ENCODE results near the gene MBNL2. TPM values are rescaled to one million over a fixed set of nuclear protein-coding genes. Genes with fewer than 3 reads are reported as not detected.

Gene MBNL2
- total and polyA plus RNA-seq, 2 experiments from 2014 or later: 27.4 to 97.9 TPM

DNA sequence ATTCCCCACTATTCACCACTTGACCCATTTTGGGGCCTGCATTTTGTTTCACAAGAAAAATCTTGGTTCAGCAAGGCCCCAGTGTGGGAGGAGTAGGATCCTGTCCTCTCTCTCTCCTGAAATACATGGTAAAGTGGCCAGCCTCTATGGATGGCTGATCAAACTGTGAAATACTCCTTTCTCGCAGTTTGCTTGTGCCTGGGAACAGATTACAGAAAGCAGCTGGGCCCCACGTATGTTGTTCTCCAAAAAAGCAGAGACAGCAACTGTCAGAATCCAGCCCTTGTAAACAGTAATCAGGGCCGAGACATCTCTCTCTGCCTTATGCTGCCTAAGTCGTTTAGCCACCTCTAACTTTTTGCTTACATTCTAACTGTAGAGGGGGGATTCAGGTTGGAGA lies 150.8 kb downstream of the MBNL2 start:
- Histone ChIP-seq H3K9me3 (ENCODE audit: low read depth) (no peaks in the 10 kb centered on the region), H4K20me1 (ENCODE audit: insufficient read depth, poor library complexity, severe bottlenecking) (no peaks in the 10 kb centered on the region), H3K27me3 (no peaks in the 10 kb centered on the region), H3K9me2 (replicated peaks; ENCODE audit: insufficient read depth) (no peaks in the 10 kb centered on the region), H3K4me3 (no peak overlapping the region), H3K4me1 (ENCODE audit: insufficient read depth) (no peaks in the 10 kb centered on the region), H3K79me2 (no peaks in the 10 kb centered on the region), H2AFZ (no peak overlapping the region), H3K36me3 (replicated peaks; ENCODE audit: insufficient read depth, low read depth) (no peaks in the 10 kb centered on the region), H3K27ac (no peak overlapping the region), H3K4me2 (no peak overlapping the region)
- DNase-seq (ENCODE audit: low spot score): no peak
- TF ChIP-seq EZH2 (IDR thresholded peaks at IDR 0.05; ENCODE audit: borderline replicate concordance) (no peak), EZH2phosphoT487 (IDR thresholded peaks at IDR 0.05; ENCODE audit: low read depth, severe bottlenecking, unreplicated experiment) (no peak)
- TF ChIP-seq, protein P1, sequence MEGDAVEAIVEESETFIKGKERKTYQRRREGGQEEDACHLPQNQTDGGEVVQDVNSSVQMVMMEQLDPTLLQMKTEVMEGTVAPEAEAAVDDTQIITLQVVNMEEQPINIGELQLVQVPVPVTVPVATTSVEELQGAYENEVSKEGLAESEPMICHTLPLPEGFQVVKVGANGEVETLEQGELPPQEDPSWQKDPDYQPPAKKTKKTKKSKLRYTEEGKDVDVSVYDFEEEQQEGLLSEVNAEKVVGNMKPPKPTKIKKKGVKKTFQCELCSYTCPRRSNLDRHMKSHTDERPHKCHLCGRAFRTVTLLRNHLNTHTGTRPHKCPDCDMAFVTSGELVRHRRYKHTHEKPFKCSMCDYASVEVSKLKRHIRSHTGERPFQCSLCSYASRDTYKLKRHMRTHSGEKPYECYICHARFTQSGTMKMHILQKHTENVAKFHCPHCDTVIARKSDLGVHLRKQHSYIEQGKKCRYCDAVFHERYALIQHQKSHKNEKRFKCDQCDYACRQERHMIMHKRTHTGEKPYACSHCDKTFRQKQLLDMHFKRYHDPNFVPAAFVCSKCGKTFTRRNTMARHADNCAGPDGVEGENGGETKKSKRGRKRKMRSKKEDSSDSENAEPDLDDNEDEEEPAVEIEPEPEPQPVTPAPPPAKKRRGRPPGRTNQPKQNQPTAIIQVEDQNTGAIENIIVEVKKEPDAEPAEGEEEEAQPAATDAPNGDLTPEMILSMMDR (IDR thresholded peaks at IDR 0.05; ENCODE audit: poor library complexity): no peak
- 67% methylated on average over 4 of the region's 4 CpGs for WGBS (ENCODE audit: low lambda C conversion rate, missing lambda C conversion rate)

DNA sequence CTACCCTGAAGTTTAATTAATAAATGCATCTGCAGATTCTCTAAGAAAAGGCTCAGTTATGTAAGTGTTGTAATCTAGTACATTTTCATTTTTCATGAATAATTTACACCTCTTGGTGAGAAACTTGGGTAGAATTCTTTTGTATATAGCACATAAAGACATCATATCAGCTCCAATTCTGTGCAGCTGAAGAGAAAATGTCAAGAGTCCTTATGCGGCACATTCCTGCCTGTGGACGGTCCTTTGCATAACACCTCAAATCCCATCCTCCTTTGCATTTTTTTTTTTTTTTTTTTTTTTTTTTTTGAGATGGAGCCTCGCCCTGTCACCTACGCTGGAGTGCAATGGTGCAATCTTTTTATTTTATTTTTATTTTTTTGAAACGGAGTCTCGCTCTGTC lies 151.7 kb downstream of the MBNL2 start:
- H3K4me3 ChIP-seq: no peak overlapping the region
- no peaks in the 10 kb centered on the region for H3K9me2 ChIP-seq (replicated peaks; ENCODE audit: insufficient read depth)
- no peak overlapping the region for H2AFZ ChIP-seq
- H3K27ac ChIP-seq: no peak overlapping the region
- H3K9me3 ChIP-seq (ENCODE audit: low read depth): no peaks in the 10 kb centered on the region
- WGBS (ENCODE audit: low lambda C conversion rate, missing lambda C conversion rate): over 99% methylated on average over 6 of the region's 6 CpGs
- TF ChIP-seq EZH2phosphoT487 (IDR thresholded peaks at IDR 0.05; ENCODE audit: low read depth, severe bottlenecking, unreplicated experiment) (no peak), EZH2 (IDR thresholded peaks at IDR 0.05; ENCODE audit: borderline replicate concordance) (no peak)
- TF ChIP-seq, protein P1 (IDR thresholded peaks at IDR 0.05; ENCODE audit: poor library complexity): no peak
- no peaks in the 10 kb centered on the region for H3K4me1 ChIP-seq (ENCODE audit: insufficient read depth)
- no peaks in the 10 kb centered on the region for H3K79me2 ChIP-seq
- no peaks in the 10 kb centered on the region for H4K20me1 ChIP-seq (ENCODE audit: insufficient read depth, poor library complexity, severe bottlenecking)
- no peaks in the 10 kb centered on the region for H3K27me3 ChIP-seq
- no peak for DNase-seq (ENCODE audit: low spot score)
- no peak overlapping the region for H3K4me2 ChIP-seq
- no peaks in the 10 kb centered on the region for H3K36me3 ChIP-seq (replicated peaks; ENCODE audit: insufficient read depth, low read depth)

DNA sequence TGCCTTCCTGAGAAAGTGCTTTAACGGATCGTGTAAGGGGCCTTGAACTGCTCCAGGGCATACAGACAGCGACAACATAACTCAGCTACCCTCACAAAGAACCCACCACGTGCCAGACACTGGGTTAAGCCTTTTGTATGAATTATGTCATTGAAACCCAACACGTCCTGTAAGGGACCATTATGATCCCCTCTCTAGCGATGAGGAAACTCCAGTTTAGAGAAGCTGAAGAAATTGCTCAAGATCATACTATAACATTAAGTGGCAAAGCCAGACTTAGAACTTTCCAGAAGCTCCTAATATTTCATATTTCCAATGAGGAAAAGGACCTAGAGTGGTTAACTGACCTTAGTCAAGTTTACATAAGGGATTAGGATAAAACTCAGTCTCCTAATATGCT lies 154.8 kb downstream of the MBNL2 start:
- no peaks in the 10 kb centered on the region for H4K20me1 ChIP-seq (ENCODE audit: insufficient read depth, poor library complexity, severe bottlenecking)
- no peak for DNase-seq (ENCODE audit: low spot score)
- WGBS (ENCODE audit: low lambda C conversion rate, missing lambda C conversion rate): 95% methylated on average over 6 of the region's 6 CpGs

More for the DNA sequence above, 154.8 kb downstream of the MBNL2 start:
- H3K4me2 ChIP-seq: no peak overlapping the region
- TF ChIP-seq EZH2 (IDR thresholded peaks at IDR 0.05; ENCODE audit: borderline replicate concordance): no peak
- TF ChIP-seq, protein P1 (IDR thresholded peaks at IDR 0.05; ENCODE audit: poor library complexity): no peak
- TF ChIP-seq EZH2phosphoT487 (IDR thresholded peaks at IDR 0.05; ENCODE audit: low read depth, severe bottlenecking, unreplicated experiment): no peak
- H2AFZ ChIP-seq: no peak overlapping the region
- no peak overlapping the region for H3K27ac ChIP-seq
- no peaks in the 10 kb centered on the region for H3K79me2 ChIP-seq
- H3K9me2 ChIP-seq (replicated peaks; ENCODE audit: insufficient read depth): no peaks in the 10 kb centered on the region
- H3K4me3 ChIP-seq: no peak overlapping the region
- no peaks in the 10 kb centered on the region for H3K36me3 ChIP-seq (replicated peaks; ENCODE audit: insufficient read depth, low read depth)
- no peaks in the 10 kb centered on the region for H3K4me1 ChIP-seq (ENCODE audit: insufficient read depth)
- no peaks in the 10 kb centered on the region for H3K9me3 ChIP-seq (ENCODE audit: low read depth)
- no peaks in the 10 kb centered on the region for H3K27me3 ChIP-seq
